HFF-Myc (cell line): ENCODE results near the gene RNF14.

Experiments
- DNase-seq: peaks from one replicate; pipeline ENCODE4 v3.0.0-alpha.2; 2011; ENCODE audit warnings: low read depth; ENCODE audit errors: extremely low read depth
- H3K4me3 ChIP-seq: replicated peaks from 2 replicates; pipeline ENCODE4 v1.5.1; 2011; ENCODE audit warnings: low read depth, mild to moderate bottlenecking, control low read depth, low read length
- TF ChIP-seq, protein P1 (sequence below): IDR thresholded peaks from 2 replicates; pipeline ENCODE4 v1.5.1; 2012; ENCODE audit warnings: mild to moderate bottlenecking, low read depth, low read length, control low read depth; ENCODE audit errors: missing control alignments

RNF14 gene

DNA sequence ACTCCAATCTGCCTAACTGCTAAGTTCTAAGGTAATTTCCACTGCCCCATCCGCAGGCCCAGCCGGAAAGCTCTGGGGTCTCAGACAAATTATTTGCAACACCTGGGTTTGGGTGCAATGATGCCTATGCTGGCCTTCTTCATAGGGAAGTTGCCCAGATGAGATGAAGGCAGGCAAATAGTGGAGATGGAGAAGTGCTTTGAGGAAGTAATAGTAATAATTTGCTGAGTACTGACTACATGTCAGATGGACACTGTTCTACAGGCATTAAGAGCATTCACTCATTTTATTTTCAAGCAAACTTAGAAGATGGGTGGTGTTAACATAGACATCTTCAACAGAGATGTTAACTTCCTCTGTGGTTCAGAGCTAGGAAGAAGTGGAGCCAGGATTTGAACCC is 14.7 kb upstream of the RNF14 start:
- DNase-seq = no peak
- H3K4me3 ChIP-seq = no peak overlapping the region
- TF ChIP-seq, protein P1, sequence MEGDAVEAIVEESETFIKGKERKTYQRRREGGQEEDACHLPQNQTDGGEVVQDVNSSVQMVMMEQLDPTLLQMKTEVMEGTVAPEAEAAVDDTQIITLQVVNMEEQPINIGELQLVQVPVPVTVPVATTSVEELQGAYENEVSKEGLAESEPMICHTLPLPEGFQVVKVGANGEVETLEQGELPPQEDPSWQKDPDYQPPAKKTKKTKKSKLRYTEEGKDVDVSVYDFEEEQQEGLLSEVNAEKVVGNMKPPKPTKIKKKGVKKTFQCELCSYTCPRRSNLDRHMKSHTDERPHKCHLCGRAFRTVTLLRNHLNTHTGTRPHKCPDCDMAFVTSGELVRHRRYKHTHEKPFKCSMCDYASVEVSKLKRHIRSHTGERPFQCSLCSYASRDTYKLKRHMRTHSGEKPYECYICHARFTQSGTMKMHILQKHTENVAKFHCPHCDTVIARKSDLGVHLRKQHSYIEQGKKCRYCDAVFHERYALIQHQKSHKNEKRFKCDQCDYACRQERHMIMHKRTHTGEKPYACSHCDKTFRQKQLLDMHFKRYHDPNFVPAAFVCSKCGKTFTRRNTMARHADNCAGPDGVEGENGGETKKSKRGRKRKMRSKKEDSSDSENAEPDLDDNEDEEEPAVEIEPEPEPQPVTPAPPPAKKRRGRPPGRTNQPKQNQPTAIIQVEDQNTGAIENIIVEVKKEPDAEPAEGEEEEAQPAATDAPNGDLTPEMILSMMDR = no peak

DNA sequence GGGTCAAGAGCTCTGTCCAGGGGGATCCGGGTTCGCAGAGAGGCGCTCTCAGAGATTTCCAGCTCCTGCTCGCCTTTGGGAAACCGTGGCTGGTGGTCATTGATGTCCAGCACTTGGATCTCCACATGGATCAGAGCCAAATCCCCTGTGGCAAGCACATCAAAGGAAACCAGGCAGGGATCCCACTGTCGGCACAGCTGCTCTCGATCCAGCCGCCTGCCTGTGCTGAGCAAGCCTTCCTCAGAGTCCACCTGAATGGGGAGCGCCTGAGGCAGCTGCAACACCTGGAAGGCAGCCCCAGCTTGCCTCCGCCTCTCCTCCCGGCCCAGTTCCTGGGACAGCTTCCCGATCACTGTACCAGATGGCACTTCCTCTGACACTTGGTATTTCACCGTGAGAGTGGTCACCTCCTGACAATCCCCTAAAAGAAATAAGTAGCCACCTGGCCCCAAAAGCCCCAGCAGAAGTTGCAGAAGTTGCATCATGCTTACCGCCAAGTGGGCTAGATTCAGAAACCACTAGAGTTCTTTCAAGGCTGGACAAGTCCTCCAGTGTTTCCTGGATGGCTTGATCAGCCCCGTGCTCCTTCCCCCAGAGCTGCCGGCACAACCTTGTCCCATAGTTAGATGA is 11.4 kb upstream of the RNF14 start:
- H3K4me3 ChIP-seq = no peak overlapping the region
- DNase-seq = no peak
- TF ChIP-seq, protein P1 = no peak

DNA sequence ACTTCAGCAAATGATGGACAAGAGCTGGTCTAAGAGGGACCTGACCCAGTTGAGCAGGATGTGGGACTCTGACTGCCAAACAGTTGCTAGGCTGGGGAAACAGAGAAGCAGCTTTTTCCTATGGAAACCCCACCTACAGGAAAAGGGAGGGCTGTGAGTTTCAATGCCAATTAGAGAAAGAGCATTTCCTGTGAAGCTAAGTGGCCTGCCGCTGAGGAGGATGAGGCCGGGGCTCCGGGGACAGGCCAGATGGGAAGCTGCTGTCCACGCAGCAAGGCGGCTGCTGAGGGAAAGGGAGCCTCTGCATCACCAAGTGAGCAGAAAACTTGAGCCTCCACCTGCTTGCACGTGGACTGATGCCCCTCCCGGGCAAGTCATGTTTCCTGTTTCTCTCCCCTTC is 10.8 kb upstream of the RNF14 start, which contains the start of gene PCDH12:
TSS of gene PCDH12 (minus strand) at position 90 of the 400 bp plus-strand sequence. CDS start 351 bp downstream, outside the sequence.
- DNase-seq = no peak
- TF ChIP-seq, protein P1 = no peak
- no peak within 1 kb of the TSS for H3K4me3 ChIP-seq

DNA sequence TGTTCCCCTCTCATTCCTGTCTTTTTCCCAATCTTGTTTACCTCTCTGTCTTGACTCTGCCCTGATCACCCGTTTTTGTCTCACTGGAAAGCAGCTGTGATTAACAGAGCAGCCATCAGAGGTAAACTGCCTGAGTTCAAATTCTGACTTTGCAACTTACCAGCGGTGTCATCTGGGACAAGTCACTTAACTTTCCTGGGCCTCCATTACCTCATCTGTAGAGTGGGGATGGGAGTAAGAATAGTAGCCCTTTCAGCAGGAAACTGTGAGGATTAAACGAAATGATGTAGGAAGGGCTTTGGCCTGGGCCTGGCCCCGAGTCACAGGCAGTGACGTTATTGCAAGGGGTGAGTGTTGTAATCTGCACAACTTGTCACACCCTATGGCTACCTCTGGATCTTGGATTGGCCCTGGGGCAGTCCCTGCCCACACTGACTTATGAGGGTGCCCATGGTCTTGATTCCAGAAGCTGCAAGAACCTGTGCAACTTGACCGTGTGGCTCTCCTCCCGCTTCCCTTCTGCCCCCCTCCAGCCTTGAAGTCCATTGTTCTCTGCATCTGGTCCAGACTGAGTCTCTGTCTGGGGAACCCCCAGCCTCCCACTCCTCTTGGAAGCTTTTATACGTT is 10.2 kb upstream of the RNF14 start:
- TF ChIP-seq, protein P1 = no peak
- H3K4me3 ChIP-seq = no peak overlapping the region
- DNase-seq = no peak

GRCh38 chr5:141960018-141960417 is 8.9 kb upstream of the RNF14 start:
- no peak for DNase-seq
- TF ChIP-seq, protein P1 = peak; percentile 57
- H3K4me3 ChIP-seq = no peak overlapping the region

GRCh38 chr5:141960449-141961323 is 8.2 kb upstream of the RNF14 start:
- peak; percentile 75 for DNase-seq
- TF ChIP-seq, protein P1 = peak; percentile 90
- no peak overlapping the region for H3K4me3 ChIP-seq
